ENCODE measurements around the gene PBX1. TPM values are rescaled to one million over a fixed set of nuclear protein-coding genes. Genes with fewer than 3 reads are reported as not detected.

Gene PBX1
- total and polyA plus RNA-seq, 2 experiments from 2014 or later, result 40.0 to 104 TPM

DNA sequence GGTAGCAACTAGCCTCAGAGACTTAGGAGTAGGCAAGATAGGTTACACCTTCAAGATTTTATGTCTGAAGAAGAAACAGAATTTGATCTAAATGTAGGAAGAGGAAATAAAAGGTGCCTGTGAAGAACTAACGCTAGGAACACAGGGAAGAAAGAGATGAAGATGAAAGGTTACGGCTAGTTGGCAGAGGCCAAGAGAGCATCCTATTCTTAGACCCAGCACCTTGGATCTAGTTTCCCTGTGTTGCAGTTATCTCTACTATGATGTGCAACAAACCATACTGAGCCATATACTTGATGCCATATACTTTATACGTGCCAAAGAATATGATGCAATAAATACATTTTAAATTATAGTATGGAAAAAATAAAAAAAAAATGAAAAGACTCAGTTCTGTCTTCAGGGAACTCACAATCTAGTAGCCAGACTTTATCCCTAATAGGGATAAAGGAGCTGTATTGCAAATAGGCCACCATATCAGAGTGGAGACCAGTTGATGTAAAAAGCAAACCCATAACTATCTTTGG is 181.1 kb downstream of the PBX1 start:
- peaks cover 20% of the 10 kb centered on the region for H4K20me1 ChIP-seq (replicated peaks; ENCODE audit: insufficient read depth)
- DNase-seq (ENCODE audit: low spot score), result no peak
- H3K27ac ChIP-seq (ENCODE audit: low read depth), result no peak overlapping the region
- H3K4me2 ChIP-seq, result no peak overlapping the region
- Mint-ChIP-seq H3K27ac (no peak overlapping the region), H3K27me3 (ENCODE audit: insufficient read depth, low read depth, poor library complexity) (peaks cover 3% of the 10 kb centered on the region), H3K4me3 (no peak overlapping the region), H3K36me3 (ENCODE audit: low read depth) (no peaks in the 10 kb centered on the region), H3K9me3 (no peaks in the 10 kb centered on the region), H3K4me1 (peaks cover 37% of the 10 kb centered on the region)
- no peak overlapping the region for H3K4me3 ChIP-seq
- H2AFZ ChIP-seq, result no peak overlapping the region
- peaks cover 26% of the 10 kb centered on the region for H3K4me1 ChIP-seq (ENCODE audit: insufficient read depth)
- H3K9me2 ChIP-seq (ENCODE audit: insufficient read depth), result no peaks in the 10 kb centered on the region
- H3K79me2 ChIP-seq (replicated peaks; ENCODE audit: insufficient read depth), result peaks cover 91% of the 10 kb centered on the region
- H3K36me3 ChIP-seq (ENCODE audit: insufficient read depth), result no peaks in the 10 kb centered on the region
- H3K27me3 ChIP-seq (ENCODE audit: insufficient read depth), result no peaks in the 10 kb centered on the region
- no peak for TF ChIP-seq CTCF (conservative IDR thresholded peaks at IDR 0.05; ENCODE audit: low read depth in 2 of 2)
- no peak for TF ChIP-seq REST (IDR thresholded peaks at IDR 0.05; ENCODE audit: unreplicated experiment)
- TF ChIP-seq JUNB (IDR thresholded peaks at IDR 0.05; ENCODE audit: unreplicated experiment), result no peak
- TF ChIP-seq, protein P1, sequence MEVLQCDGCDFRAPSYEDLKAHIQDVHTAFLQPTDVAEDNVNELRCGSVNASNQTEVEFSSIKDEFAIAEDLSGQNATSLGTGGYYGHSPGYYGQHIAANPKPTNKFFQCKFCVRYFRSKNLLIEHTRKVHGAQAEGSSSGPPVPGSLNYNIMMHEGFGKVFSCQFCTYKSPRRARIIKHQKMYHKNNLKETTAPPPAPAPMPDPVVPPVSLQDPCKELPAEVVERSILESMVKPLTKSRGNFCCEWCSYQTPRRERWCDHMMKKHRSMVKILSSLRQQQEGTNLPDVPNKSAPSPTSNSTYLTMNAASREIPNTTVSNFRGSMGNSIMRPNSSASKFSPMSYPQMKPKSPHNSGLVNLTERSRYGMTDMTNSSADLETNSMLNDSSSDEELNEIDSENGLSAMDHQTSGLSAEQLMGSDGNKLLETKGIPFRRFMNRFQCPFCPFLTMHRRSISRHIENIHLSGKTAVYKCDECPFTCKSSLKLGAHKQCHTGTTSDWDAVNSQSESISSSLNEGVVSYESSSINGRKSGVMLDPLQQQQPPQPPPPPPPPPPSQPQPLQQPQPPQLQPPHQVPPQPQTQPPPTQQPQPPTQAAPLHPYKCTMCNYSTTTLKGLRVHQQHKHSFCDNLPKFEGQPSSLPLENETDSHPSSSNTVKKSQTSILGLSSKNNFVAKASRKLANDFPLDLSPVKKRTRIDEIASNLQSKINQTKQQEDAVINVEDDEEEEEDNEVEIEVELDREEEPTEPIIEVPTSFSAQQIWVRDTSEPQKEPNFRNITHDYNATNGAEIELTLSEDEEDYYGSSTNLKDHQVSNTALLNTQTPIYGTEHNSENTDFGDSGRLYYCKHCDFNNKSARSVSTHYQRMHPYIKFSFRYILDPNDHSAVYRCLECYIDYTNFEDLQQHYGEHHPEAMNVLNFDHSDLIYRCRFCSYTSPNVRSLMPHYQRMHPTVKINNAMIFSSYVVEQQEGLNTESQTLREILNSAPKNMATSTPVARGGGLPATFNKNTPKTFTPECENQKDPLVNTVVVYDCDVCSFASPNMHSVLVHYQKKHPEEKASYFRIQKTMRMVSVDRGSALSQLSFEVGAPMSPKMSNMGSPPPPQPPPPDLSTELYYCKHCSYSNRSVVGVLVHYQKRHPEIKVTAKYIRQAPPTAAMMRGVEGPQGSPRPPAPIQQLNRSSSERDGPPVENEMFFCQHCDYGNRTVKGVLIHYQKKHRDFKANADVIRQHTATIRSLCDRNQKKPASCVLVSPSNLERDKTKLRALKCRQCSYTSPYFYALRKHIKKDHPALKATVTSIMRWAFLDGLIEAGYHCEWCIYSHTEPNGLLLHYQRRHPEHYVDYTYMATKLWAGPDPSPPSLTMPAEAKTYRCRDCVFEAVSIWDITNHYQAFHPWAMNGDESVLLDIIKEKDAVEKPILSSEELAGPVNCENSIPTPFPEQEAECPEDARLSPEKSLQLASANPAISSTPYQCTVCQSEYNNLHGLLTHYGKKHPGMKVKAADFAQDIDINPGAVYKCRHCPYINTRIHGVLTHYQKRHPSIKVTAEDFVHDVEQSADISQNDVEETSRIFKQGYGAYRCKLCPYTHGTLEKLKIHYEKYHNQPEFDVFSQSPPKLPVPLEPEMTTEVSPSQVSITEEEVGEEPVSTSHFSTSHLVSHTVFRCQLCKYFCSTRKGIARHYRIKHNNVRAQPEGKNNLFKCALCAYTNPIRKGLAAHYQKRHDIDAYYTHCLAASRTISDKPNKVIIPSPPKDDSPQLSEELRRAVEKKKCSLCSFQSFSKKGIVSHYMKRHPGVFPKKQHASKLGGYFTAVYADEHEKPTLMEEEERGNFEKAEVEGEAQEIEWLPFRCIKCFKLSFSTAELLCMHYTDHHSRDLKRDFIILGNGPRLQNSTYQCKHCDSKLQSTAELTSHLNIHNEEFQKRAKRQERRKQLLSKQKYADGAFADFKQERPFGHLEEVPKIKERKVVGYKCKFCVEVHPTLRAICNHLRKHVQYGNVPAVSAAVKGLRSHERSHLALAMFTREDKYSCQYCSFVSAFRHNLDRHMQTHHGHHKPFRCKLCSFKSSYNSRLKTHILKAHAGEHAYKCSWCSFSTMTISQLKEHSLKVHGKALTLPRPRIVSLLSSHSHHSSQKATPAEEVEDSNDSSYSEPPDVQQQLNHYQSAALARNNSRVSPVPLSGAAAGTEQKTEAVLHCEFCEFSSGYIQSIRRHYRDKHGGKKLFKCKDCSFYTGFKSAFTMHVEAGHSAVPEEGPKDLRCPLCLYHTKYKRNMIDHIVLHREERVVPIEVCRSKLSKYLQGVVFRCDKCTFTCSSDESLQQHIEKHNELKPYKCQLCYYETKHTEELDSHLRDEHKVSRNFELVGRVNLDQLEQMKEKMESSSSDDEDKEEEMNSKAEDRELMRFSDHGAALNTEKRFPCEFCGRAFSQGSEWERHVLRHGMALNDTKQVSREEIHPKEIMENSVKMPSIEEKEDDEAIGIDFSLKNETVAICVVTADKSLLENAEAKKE (CRISPR knock-in tag; IDR thresholded peaks at IDR 0.05), result no peak
- TF ChIP-seq CREB1 (CRISPR knock-in tag; IDR thresholded peaks at IDR 0.05; ENCODE audit: low read depth), result no peak
- TF ChIP-seq NANOG (IDR thresholded peaks at IDR 0.05; ENCODE audit: borderline replicate concordance), result no peak
- H3F3A ChIP-seq (replicated peaks; ENCODE audit: low read depth), result no peaks in the 10 kb centered on the region
- no peak for ATAC-seq

All from GM23338 (cell line).